Right lobe of liver (tissue), 6 donors: Measurements from ENCODE around the gene VWA7. TPM values are rescaled to one million over a fixed set of nuclear protein-coding genes. Genes with fewer than 3 reads are reported as not detected.
A peak's percentile ranks its signal among the peaks of the same experiment; 100 is the strongest.
"Not testable (repeated sequence)": the region's sequence is repeated elsewhere in the genome, so short reads cannot be mapped to it uniquely, and the experiment has no call there.

Source experiments
- ATAC-seq, 4 donors: fragments of 200-7000 bp; cut with Tn5 transposase; one replicate each; pipeline ENCODE4 v1.9.1; 2020; ENCODE audit warnings: mild to moderate bottlenecking in 4 of 4, moderate library complexity in 4 of 4
- DNase-seq, 3 donors: peaks; one replicate each; pipeline ENCODE4 v3.0.0-alpha.2; 2020
- H3K27ac ChIP-seq, 3 donors: fragments of 200-600 bp; one replicate each; pipeline ENCODE4 v1.8.0; 2022
- H3K27me3 ChIP-seq, 2 donors: fragments of 200-600 bp; one replicate each; pipeline ENCODE4 v1.8.0; 2022
- H3K36me3 ChIP-seq, 4 donors: fragments of 200-600 bp; sonication (generic) in 1 of 4; one replicate each; pipeline versions ENCODE4 v1.5.1 to v1.8.0; 2017 to 2022; ENCODE audit warnings: control low read depth in 1 of 4
- H3K4me1 ChIP-seq, 4 donors: fragments of 200-600 bp; sonication (generic) in 1 of 4; one replicate each; pipeline versions ENCODE4 v1.5.1 to v1.8.0; 2017 to 2022; ENCODE audit warnings: control low read depth in 1 of 4
- H3K4me3 ChIP-seq, 3 donors: fragments of 200-600 bp; one replicate each; pipeline ENCODE4 v1.8.0; 2022
- H3K9me3 ChIP-seq, 4 donors: fragments of 200-600 bp; sonication (generic) in 1 of 4; one replicate each; pipeline versions ENCODE4 v1.5.1 to v1.8.0; 2017 to 2022; ENCODE audit warnings: control low read depth in 1 of 4
- CTCF ChIP-seq, 4 donors: fragments of 200-600 bp in 3 of 4; fragments of 450-650 bp in 1 of 4; IDR thresholded peaks; one replicate each; pipeline versions ENCODE4 v1.5.1 to v1.8.0; 2016 to 2022; ENCODE audit warnings: antibody characterized with exemption in 4 of 4, mild to moderate bottlenecking in 2 of 4
- POLR2A ChIP-seq: fragments of 450-650 bp; IDR thresholded peaks from one replicate; pipeline ENCODE4 v1.6.1; 2017; ENCODE audit warnings: antibody characterized with exemption, mild to moderate bottlenecking
- WGBS: methylation state at CpG from one replicate; pipeline ENCODE4 v1.1.6; 2018; ENCODE audit warnings: low coverage, low lambda C conversion rate; ENCODE audit not compliant: insufficient coverage; ENCODE audit errors: missing lambda C conversion rate; 5-methylcytosine and 5-hydroxymethylcytosine counted together
- intact Hi-C, 2 donors: fragments of 100-400 bp; cut with DNase I; formaldehyde crosslinking; loops; one replicate each; pipeline versions ENCODE4 v1.11.2 to v1.14.1; 2022
- total RNA-seq, 6 experiments: library from RNA; depleted of rRNA in 2 of 6; stranded (reverse); fragments of >200 nt in 2 of 6; fragmentation: NEBNext Ultra II Directional in 3 of 6; extraction: Animal tissue kit (Norgen Biotek cat#: 25700) in 3 of 6; gene quantifications; one replicate each; pipeline versions ENCODE4 v1.1.0 to v1.2.4, GENCODE V29; 2016 to 2023
- donor health status: DM: no; HTN: yes; CAD: no.
- donor health status: DM: no; HTN: no; CAD: no.
- donor health status: DM: no; HTN: no; CAD: no.
- donor health status: DM: no; HTN: yes; CAD: no.
- donor health status: DM: no; HTN: yes; CAD: no.

The VWA7 gene
- total RNA-seq, 6 experiments from 2014 or later: 1.2 to 5.2 (median 2.7) TPM

DNA sequence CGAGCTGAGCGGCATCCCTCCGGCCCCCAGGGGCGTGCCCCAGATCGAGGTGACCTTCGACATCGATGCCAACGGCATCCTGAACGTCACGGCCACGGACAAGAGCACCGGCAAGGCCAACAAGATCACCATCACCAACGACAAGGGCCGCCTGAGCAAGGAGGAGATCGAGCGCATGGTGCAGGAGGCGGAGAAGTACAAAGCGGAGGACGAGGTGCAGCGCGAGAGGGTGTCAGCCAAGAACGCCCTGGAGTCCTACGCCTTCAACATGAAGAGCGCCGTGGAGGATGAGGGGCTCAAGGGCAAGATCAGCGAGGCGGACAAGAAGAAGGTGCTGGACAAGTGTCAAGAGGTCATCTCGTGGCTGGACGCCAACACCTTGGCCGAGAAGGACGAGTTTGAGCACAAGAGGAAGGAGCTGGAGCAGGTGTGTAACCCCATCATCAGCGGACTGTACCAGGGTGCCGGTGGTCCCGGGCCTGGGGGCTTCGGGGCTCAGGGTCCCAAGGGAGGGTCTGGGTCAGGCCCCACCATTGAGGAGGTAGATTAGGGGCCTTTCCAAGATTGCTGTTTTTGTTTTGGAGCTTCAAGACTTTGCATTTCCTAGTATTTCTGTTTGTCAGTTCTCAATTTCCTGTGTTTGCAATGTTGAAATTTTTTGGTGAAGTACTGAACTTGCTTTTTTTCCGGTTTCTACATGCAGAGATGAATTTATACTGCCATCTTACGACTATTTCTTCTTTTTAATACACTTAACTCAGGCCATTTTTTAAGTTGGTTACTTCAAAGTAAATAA lies 40.2 kb upstream of the VWA7 start:
- H3K4me1 ChIP-seq: peaks cover 0 to 40% (median 17%) of the 10 kb centered on the region in 4 donors
- intact Hi-C loops: not testable (repeated sequence)
- WGBS: 0% methylated on average over 7 of the region's 37 CpGs

DNA sequence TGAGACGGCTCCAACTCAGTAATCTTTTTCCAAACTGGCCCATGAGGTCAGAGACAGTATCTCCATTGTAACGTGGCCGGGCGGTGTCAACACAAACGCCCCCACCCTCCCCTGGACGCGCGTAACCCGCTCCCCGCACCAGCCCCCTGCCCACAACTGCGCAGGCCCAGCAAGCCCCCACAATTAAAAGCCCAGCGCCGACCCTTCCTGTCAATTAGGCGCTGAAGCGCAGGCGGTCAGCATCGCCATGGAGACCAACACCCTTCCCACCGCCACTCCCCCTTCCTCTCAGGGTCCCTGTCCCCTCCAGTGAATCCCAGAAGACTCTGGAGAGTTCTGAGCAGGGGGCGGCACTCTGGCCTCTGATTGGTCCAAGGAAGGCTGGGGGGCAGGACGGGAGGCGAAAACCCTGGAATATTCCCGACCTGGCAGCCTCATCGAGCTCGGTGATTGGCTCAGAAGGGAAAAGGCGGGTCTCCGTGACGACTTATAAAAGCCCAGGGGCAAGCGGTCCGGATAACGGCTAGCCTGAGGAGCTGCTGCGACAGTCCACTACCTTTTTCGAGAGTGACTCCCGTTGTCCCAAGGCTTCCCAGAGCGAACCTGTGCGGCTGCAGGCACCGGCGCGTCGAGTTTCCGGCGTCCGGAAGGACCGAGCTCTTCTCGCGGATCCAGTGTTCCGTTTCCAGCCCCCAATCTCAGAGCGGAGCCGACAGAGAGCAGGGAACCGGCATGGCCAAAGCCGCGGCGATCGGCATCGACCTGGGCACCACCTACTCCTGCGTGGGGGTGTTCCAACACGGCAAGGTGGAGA lies 38.1 kb upstream of the VWA7 start, which contains the start of the genes HSPA1A and HSPA1L:
TSS of gene HSPA1A (plus strand) at position 519 of the 814 bp plus-strand sequence. CDS start at position 733, 214 bp downstream.
TSS of gene HSPA1L (minus strand) at position 259 of the 814 bp plus-strand sequence. CDS start 3,311 bp downstream, outside the sequence.
- under 1% methylated on average over 24 of the region's 56 CpGs for WGBS
- no peaks in the 10 kb centered on the region for H3K9me3 ChIP-seq
- H3K27me3 ChIP-seq: no peaks in the 10 kb centered on the region
- H3K4me1 ChIP-seq: peaks cover 0 to 27% (median 12%) of the 10 kb centered on the region in 4 donors
- intact Hi-C loops: no loop called here
- no peak for TF ChIP-seq CTCF (IDR thresholded peaks at IDR 0.05)
- TF ChIP-seq POLR2A: peak; percentile 100
- peak within 1 kb of the TSS; percentile 100 for H3K27ac ChIP-seq
- peak within 1 kb of the TSS; percentile 36 to 53 (median 52) for H3K4me3 ChIP-seq
- DNase-seq (peak; percentile 96 to 98 (median 97)), ATAC-seq (peak; percentile 34 to 78 (median 63))
- no peaks in the 10 kb centered on the region for H3K36me3 ChIP-seq

More for the DNA sequence above, 40.2 kb upstream of the VWA7 start:
- Histone ChIP-seq H3K27ac (peak overlapping the region; percentile 68 to 100 (median 79)), H3K4me3 (peak overlapping the region; percentile 35 to 59 (median 52))
- not testable (repeated sequence) for H3K9me3 ChIP-seq, H3K36me3 ChIP-seq, H3K27me3 ChIP-seq
- DNase-seq (peak in 2 of 3 donors; percentile 71 to 81), ATAC-seq (peak in 3 of 4 donors; percentile 3 to 11 (median 6))
- peak in 2 of 4 donors; percentile 5 to 8 for TF ChIP-seq CTCF (IDR thresholded peaks at IDR 0.05)

DNA sequence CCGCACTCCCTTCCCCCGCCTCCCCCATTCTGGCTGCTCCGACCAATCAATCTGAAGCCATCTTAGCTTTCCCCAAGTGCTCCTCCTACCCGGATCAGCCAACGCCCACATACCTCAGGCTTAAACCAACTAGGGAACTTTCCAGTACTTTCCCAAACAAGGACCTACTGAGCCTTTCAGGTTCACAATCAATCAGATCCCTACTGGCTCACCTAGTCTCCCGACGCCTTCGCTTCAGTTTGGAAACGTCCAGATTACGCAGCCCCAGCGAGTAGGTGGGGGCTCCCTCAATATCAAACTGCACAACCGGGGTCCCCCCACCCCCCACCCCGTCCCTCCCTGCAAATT lies 37.5 kb upstream of the VWA7 start:
- ATAC-seq (peak; percentile 11 to 74 (median 42)), DNase-seq (peak; percentile 95 to 98 (median 97))
- Histone ChIP-seq H3K4me1 (peaks cover 0 to 21% (median 9%) of the 10 kb centered on the region in 4 donors), H3K9me3 (no peaks in the 10 kb centered on the region), H3K36me3 (no peaks in the 10 kb centered on the region), H3K4me3 (peak overlapping the region; percentile 36 to 52 (median 52)), H3K27ac (peak overlapping the region; percentile 100), H3K27me3 (no peaks in the 10 kb centered on the region)
- 0% methylated on average over 13 of the region's 13 CpGs for WGBS
- no peak for TF ChIP-seq CTCF (IDR thresholded peaks at IDR 0.05)
- TF ChIP-seq POLR2A: peak; percentile 39
- intact Hi-C loops: no loop called here

GRCh38 chr6:31813465-31813849 lies 36.3 kb upstream of the VWA7 start:
- Histone ChIP-seq H3K27ac (peak overlapping the region; percentile 100), H3K9me3 (no peaks in the 10 kb centered on the region), H3K4me1 (peaks cover 0 to 17% (median 7%) of the 10 kb centered on the region in 4 donors), H3K4me3 (no peak overlapping the region), H3K36me3 (no peaks in the 10 kb centered on the region), H3K27me3 (no peaks in the 10 kb centered on the region)
- ATAC-seq (no peak), DNase-seq (no peak)
- TF ChIP-seq CTCF (IDR thresholded peaks at IDR 0.05): no peak
- no peak for TF ChIP-seq POLR2A
- 92% methylated on average over 7 of the region's 7 CpGs for WGBS
- intact Hi-C loops: no loop called here
